IMR-90 (cell line): ENCODE measurements around the gene HNRNPC. TPM values are rescaled to one million over a fixed set of nuclear protein-coding genes. Genes with fewer than 3 reads are reported as not detected.

Source experiments
- ATAC-seq: fragments of 200-7000 bp; cut with Tn5 transposase; 2 replicates; pipeline ENCODE4 v1.9.1; 2020; ENCODE audit warnings: low read depth, mild to moderate bottlenecking, moderate library complexity
- BruUV-seq: library from RNA; stranded (reverse); fragments of 400-500 nt; replicated peaks from 2 replicates; lab custom pipeline; 2021; lab: Mats Ljungman, UMichigan
- CTCF ChIA-PET: fragments of 300-600 bp; formaldehyde crosslinking; extraction: SDS; loops from one replicate; lab custom pipeline; 2021; ENCODE audit warnings: antibody characterized with exemption; lab: Yijun Ruan, JAX
- POLR2A ChIA-PET: fragments of 300-600 bp; sonication (Branson Sonifier 250); formaldehyde crosslinking; loops from one replicate; lab custom pipeline; 2022; ENCODE audit warnings: antibody characterized with exemption; ENCODE audit not compliant: unreplicated experiment; lab: Charles Lee
- DNase-seq: peaks from one replicate; pipeline ENCODE4 v3.0.0; 2013
- H2AFZ ChIP-seq: replicated peaks from 2 replicates; pipeline ENCODE3; 2013; ENCODE audit warnings: low read length, mild to moderate bottlenecking; ENCODE audit not compliant: poor library complexity
- H2AK5ac ChIP-seq: 2 replicates; pipeline ENCODE4 v1.6.1; 2013; ENCODE audit warnings: low read depth, low read length, inconsistent platforms
- H2AK9ac ChIP-seq: replicated peaks from 2 replicates; pipeline ENCODE3; 2013; ENCODE audit warnings: mild to moderate bottlenecking, low read depth, low read length, moderate library complexity; ENCODE audit not compliant: poor library complexity
- H2BK120ac ChIP-seq: 2 replicates; pipeline ENCODE4 v1.6.1; 2013; ENCODE audit warnings: low read depth, low read length, inconsistent platforms
- H2BK15ac ChIP-seq: 3 replicates; pipeline ENCODE4 v1.6.1; 2013; ENCODE audit warnings: low read depth, low read length, inconsistent platforms
- H2BK20ac ChIP-seq: 2 replicates; pipeline ENCODE4 v1.6.1; 2013; ENCODE audit warnings: low read depth, mild to moderate bottlenecking, inconsistent platforms, low read length, moderate library complexity
- H2BK5ac ChIP-seq: 2 replicates; pipeline ENCODE4 v1.6.1; 2013; ENCODE audit warnings: mild to moderate bottlenecking, low read depth, low read length, inconsistent platforms; ENCODE audit not compliant: poor library complexity, severe bottlenecking
- H3K14ac ChIP-seq: replicated peaks from 2 replicates; pipeline ENCODE4 v1.6.1; 2013; ENCODE audit warnings: low read depth, low read length, inconsistent platforms
- H3K18ac ChIP-seq: 2 replicates; pipeline ENCODE4 v1.6.1; 2013; ENCODE audit warnings: low read depth, low read length, control low read depth
- H3K23ac ChIP-seq: 2 replicates; pipeline ENCODE4 v1.6.1; 2013; ENCODE audit warnings: low read depth, low read length, inconsistent platforms
- H3K27ac ChIP-seq: 2 replicates; pipeline ENCODE4 v1.5.1; 2013; ENCODE audit warnings: mild to moderate bottlenecking, control low read depth, low read length; ENCODE audit not compliant: insufficient read depth
- H3K27me3 ChIP-seq: 2 replicates; pipeline ENCODE4 v1.6.1; 2013; ENCODE audit warnings: low read length; ENCODE audit not compliant: control insufficient read depth, insufficient read depth
- H3K36me3 ChIP-seq: 2 replicates; pipeline ENCODE4 v1.6.1; 2013; ENCODE audit warnings: low read length, mixed read lengths; ENCODE audit not compliant: control insufficient read depth, insufficient read depth
- H3K4ac ChIP-seq: 2 replicates; pipeline ENCODE4 v1.6.1; 2013; ENCODE audit warnings: low read depth, low read length, inconsistent platforms
- H3K4me1 ChIP-seq: 2 replicates; pipeline ENCODE4 v1.6.1; 2013; ENCODE audit warnings: low read length, mixed read lengths; ENCODE audit not compliant: control insufficient read depth, insufficient read depth
- H3K4me2 ChIP-seq: 2 replicates; pipeline ENCODE4 v1.6.1; 2013; ENCODE audit warnings: low read depth, mild to moderate bottlenecking, control low read depth, low read length, moderate library complexity
- H3K4me3 ChIP-seq: 2 replicates; pipeline ENCODE4 v1.5.1; 2013; ENCODE audit warnings: low read depth, mild to moderate bottlenecking, control low read depth, low read length, moderate library complexity; ENCODE audit not compliant: insufficient read depth
- H3K56ac ChIP-seq: 2 replicates; pipeline ENCODE4 v1.6.1; 2013; ENCODE audit warnings: low read length, inconsistent platforms; ENCODE audit not compliant: insufficient read depth; ENCODE audit errors: extremely low read depth
- H3K79me1 ChIP-seq, 2 experiments: 2 replicates each; pipeline ENCODE4 v1.6.1; 2013; ENCODE audit warnings: low read length in 2 of 2, inconsistent platforms in 1 of 2, low read depth in 1 of 2
- H3K9ac ChIP-seq: 2 replicates; pipeline ENCODE4 v1.6.1; 2013; ENCODE audit warnings: low read depth, low read length, control low read depth
- H3K9me1 ChIP-seq: 2 replicates; pipeline ENCODE4 v1.6.1; 2013; ENCODE audit warnings: low read length, inconsistent platforms; ENCODE audit not compliant: insufficient read depth
- H3K9me3 ChIP-seq: 2 replicates; pipeline ENCODE4 v1.6.1; 2013; ENCODE audit warnings: low read length; ENCODE audit not compliant: control insufficient read depth, insufficient read depth
- H4K20me1 ChIP-seq: 2 replicates; pipeline ENCODE4 v1.6.1; 2013; ENCODE audit warnings: low read length, inconsistent platforms; ENCODE audit not compliant: insufficient read depth
- H4K5ac ChIP-seq: 2 replicates; pipeline ENCODE4 v1.6.1; 2013; ENCODE audit warnings: mild to moderate bottlenecking, low read depth, low read length, control low read depth
- H4K8ac ChIP-seq, 2 experiments: 2 replicates each; pipeline ENCODE4 v1.6.1; 2013; ENCODE audit warnings: low read depth in 2 of 2, low read length in 2 of 2, control low read depth in 1 of 2, inconsistent platforms in 1 of 2
- H4K91ac ChIP-seq: 2 replicates; pipeline ENCODE4 v1.6.1; 2013; ENCODE audit warnings: low read depth, low read length, inconsistent platforms; ENCODE audit not compliant: insufficient read depth
- FOS ChIP-seq: fragments of 150-350 bp; IDR thresholded peaks from 2 replicates; pipeline ENCODE4 v1.6.1; 2016; ENCODE audit warnings: low read depth, low read length
- MAFK ChIP-seq: IDR thresholded peaks from 2 replicates; pipeline ENCODE4 v1.6.1; 2012; ENCODE audit warnings: low read depth, low read length, improper control_type of control experiment
- USF2 ChIP-seq: fragments of 150-350 bp; IDR thresholded peaks from 2 replicates; pipeline ENCODE4 v1.6.1; 2017; ENCODE audit warnings: mild to moderate bottlenecking, antibody characterized with exemption, low read length, low read depth
- WGBS, 2 experiments: methylation state at CpG; one replicate each; pipeline versions ENCODE4 v1.1.5 to v1.1.7; 2013; ENCODE audit warnings: missing lambda C conversion rate in 2 of 2; ENCODE audit not compliant: insufficient read length in 1 of 2; ENCODE audit errors: extremely low coverage in 2 of 2; 5-methylcytosine and 5-hydroxymethylcytosine counted together
- dilution Hi-C: fragments of 300-500 bp; cut with HindIII; formaldehyde crosslinking; loops from one replicate; pipeline ENCODE4 v1.14.3; 2018; ENCODE audit warnings: low sequenced_read_pairs; ENCODE audit not compliant: unreplicated experiment
- in situ Hi-C: fragments of 300-500 bp; cut with MboI; formaldehyde crosslinking; loops from 3 replicates; pipeline ENCODE4 v1.14.3; 2019; ENCODE audit warnings: low sequenced_read_pairs, inconsistent platforms, mixed read lengths
- intact Hi-C: fragments of 100-400 bp; cut with micrococcal nuclease; formaldehyde crosslinking; loops from 2 replicates; pipeline ENCODE4 v1.10.0; 2022
- polyA plus RNA-seq, 3 experiments: library from polyadenylated mRNA; depleted of rRNA; stranded (reverse); fragments of >200 nt; gene quantifications; 2 replicates each; pipeline ENCODE4 v1.2.3, GENCODE V29; 2012; ENCODE audit warnings: low replicate concordance in 1 of 3
- total RNA-seq: library from RNA; depleted of rRNA; stranded (reverse); fragments of >200 nt; gene quantifications from 2 replicates; pipeline ENCODE4 v1.2.3, GENCODE V29; 2012
- TF ChIP-seq, protein P1 (sequence below): conservative IDR thresholded peaks from 2 replicates; pipeline ENCODE4 v1.5.1; 2012; ENCODE audit warnings: mild to moderate bottlenecking, low read depth, low read length, improper control_type of control experiment

Gene HNRNPC
- total and polyA plus RNA-seq, 2 of the 4 experiments (the other 2 are of a cell fraction) = 308 to 615 TPM

DNA sequence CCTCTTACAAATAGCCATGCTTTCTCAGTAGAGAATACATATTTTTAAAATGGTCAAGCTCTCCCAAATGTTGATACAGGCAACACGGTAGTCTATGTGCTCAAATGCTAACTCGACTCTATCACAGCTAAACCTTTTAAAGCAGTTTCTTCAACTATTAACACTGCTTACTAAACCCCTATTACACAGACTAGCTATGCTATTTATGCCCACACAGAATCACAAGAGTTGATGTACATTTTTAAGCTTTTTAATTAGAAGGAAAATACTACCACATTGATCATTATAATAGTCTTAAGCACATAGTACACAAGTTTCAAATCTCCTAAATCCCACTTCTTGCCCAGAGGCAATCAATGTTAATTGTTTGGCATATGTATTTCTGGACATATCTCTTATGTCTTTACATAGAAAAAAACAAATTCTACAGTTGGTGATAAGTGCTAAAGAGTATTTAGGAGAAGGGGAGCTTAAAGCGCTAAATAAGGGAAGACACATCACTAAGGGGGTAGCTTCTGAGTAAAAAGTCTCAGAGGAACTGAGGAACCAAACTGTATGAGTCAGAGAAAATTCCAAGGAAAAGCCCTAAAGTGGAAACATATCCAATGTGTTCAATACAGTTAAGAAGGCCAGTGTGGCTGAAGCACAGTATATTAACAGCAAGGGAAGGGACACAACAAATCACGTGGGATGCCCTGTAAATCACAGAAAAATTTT, 13.7 kb downstream of the HNRNPC start:
- Histone ChIP-seq H2AK5ac (no peak overlapping the region), H2BK120ac (no peak overlapping the region), H3K4me2 (no peak overlapping the region; the same call in 1 of the 2 replicates), H2BK20ac (no peak overlapping the region), H4K5ac (no peak overlapping the region), H3K14ac (no peak overlapping the region), H3K4me1 (peaks cover 9% of the 10 kb centered on the region), H4K20me1 (peaks cover 93% of the 10 kb centered on the region), H3K79me1 (peaks cover 0 to 41% of the 10 kb centered on the region in 2 experiments; a peak in 2 of 4 replicates), H3K27ac (no peak overlapping the region), H2BK15ac (no peak overlapping the region), H3K4me3 (no peak overlapping the region), H2AK9ac (no peak overlapping the region), H4K91ac (no peak overlapping the region), H3K18ac (no peak overlapping the region), H2AFZ (no peak overlapping the region), H4K8ac (no peak overlapping the region), H3K9ac (no peak overlapping the region), H3K23ac (no peak overlapping the region), H2BK5ac (no peak overlapping the region), H3K9me1 (peaks cover 22% of the 10 kb centered on the region), H3K36me3 (peaks cover 41% of the 10 kb centered on the region), H3K56ac (no peak overlapping the region), H3K9me3 (no peaks in the 10 kb centered on the region), H3K27me3 (no peaks in the 10 kb centered on the region), H3K4ac (no peak overlapping the region)
- in situ Hi-C loops = no loop called here
- TF ChIP-seq, protein P1, sequence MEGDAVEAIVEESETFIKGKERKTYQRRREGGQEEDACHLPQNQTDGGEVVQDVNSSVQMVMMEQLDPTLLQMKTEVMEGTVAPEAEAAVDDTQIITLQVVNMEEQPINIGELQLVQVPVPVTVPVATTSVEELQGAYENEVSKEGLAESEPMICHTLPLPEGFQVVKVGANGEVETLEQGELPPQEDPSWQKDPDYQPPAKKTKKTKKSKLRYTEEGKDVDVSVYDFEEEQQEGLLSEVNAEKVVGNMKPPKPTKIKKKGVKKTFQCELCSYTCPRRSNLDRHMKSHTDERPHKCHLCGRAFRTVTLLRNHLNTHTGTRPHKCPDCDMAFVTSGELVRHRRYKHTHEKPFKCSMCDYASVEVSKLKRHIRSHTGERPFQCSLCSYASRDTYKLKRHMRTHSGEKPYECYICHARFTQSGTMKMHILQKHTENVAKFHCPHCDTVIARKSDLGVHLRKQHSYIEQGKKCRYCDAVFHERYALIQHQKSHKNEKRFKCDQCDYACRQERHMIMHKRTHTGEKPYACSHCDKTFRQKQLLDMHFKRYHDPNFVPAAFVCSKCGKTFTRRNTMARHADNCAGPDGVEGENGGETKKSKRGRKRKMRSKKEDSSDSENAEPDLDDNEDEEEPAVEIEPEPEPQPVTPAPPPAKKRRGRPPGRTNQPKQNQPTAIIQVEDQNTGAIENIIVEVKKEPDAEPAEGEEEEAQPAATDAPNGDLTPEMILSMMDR = no peak
- TF ChIP-seq MAFK = no peak
- no peak for TF ChIP-seq FOS
- no peak for TF ChIP-seq USF2
- TSS peak; percentile 1 for BruUV-seq
- WGBS, 2 experiments = 72% methylated on average over 2 of the region's 4 CpGs; no CpG with 5 or more reads in 1 of the 2 experiments
- intact Hi-C loops = loop anchor here (1.0 kb wide), 1 partner anchor 8 kb away; no protein-coding TSS in a partner anchor
- POLR2A ChIA-PET = no interaction called here
- DNase-seq = peak; percentile 37
- dilution Hi-C loops = no loop called here
- peak; percentile 67 for ATAC-seq
- CTCF ChIA-PET = no interaction called here
